Osteoblast (primary cell): ENCODE measurements around the gene CAMTA1. TPM values are rescaled to one million over a fixed set of nuclear protein-coding genes. Genes with fewer than 3 reads are reported as not detected.

Experiments used
- DNase-seq: peaks from one replicate; pipeline ENCODE4 v3.0.0; 2011; ENCODE audit warnings: low spot score, mixed read lengths; ENCODE audit not compliant: insufficient read length; ENCODE audit errors: missing footprints
- H2AFZ ChIP-seq: 2 replicates; pipeline ENCODE4 v1.6.0; 2011; ENCODE audit warnings: mild to moderate bottlenecking, low read length
- H3K27ac ChIP-seq: 2 replicates; pipeline ENCODE4 v1.5.1; 2011; ENCODE audit warnings: mild to moderate bottlenecking, low read depth, low read length, moderate library complexity
- H3K27me3 ChIP-seq: 2 replicates; pipeline ENCODE4 v1.6.0; 2012; ENCODE audit warnings: mild to moderate bottlenecking, control low read depth, inconsistent platforms, low read length, moderate library complexity; ENCODE audit not compliant: insufficient read depth
- H3K36me3 ChIP-seq: 2 replicates; pipeline ENCODE4 v1.5.1; 2011; ENCODE audit warnings: mild to moderate bottlenecking, low read length, control low read depth, moderate library complexity; ENCODE audit not compliant: insufficient read depth
- H3K4me1 ChIP-seq: 2 replicates; pipeline ENCODE4 v1.5.1; 2011; ENCODE audit warnings: mild to moderate bottlenecking, low read length, control low read depth, moderate library complexity; ENCODE audit not compliant: insufficient read depth
- H3K4me2 ChIP-seq: 2 replicates; pipeline ENCODE4 v1.6.0; 2011; ENCODE audit warnings: mild to moderate bottlenecking, low read length; ENCODE audit not compliant: insufficient read depth
- H3K4me3 ChIP-seq: fragments of 200-600 bp; sonication (generic); 3 replicates; pipeline ENCODE4 v1.5.1; 2012; ENCODE audit warnings: mild to moderate bottlenecking, low read length, inconsistent platforms; ENCODE audit not compliant: insufficient read depth
- H3K79me2 ChIP-seq: 2 replicates; pipeline ENCODE4 v1.6.0; 2012; ENCODE audit warnings: mild to moderate bottlenecking, low read length, control low read depth, inconsistent platforms; ENCODE audit not compliant: insufficient read depth
- H3K9me3 ChIP-seq: 2 replicates; pipeline ENCODE4 v1.5.1; 2011; ENCODE audit warnings: low read depth, low read length, control low read depth
- H4K20me1 ChIP-seq: 2 replicates; pipeline ENCODE4 v1.6.0; 2012; ENCODE audit warnings: mild to moderate bottlenecking, low read length, control low read depth; ENCODE audit not compliant: insufficient read depth
- total RNA-seq: library from RNA; depleted of rRNA; stranded (reverse); fragments of >200 nt; gene quantifications from 2 replicates; pipeline ENCODE4 v1.2.3, GENCODE V29; 2012
- TF ChIP-seq, protein P1 (sequence below): IDR thresholded peaks from 2 replicates; pipeline ENCODE4 v1.5.1; 2011; ENCODE audit warnings: mild to moderate bottlenecking, low read depth, low read length, moderate library complexity; ENCODE audit errors: extremely low read depth

The CAMTA1 gene
- total RNA-seq, 1 donor: 47.4 TPM

DNA sequence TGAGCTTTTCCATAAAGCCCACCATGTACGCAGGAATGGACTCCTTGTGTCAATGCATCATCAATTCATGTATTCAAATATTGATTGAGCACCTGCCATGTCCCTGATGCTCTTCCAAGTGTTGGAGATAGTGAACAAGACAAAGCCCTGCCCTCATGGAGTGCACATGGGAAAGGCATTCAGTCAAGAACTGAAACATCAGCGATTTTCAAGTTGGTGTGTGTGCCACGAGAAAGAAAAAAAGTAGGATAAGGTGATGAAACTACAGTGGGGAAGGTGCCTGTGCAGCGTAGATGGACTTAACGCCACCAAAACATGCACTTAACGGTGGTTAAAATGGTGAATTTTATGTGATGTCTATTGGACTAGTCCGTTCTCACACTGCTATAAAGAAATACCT, 553.2 kb downstream of the CAMTA1 start:
- H3K27ac ChIP-seq: no peak overlapping the region
- no peak for DNase-seq
- H3K27me3 ChIP-seq: no peaks in the 10 kb centered on the region
- H3K9me3 ChIP-seq: no peaks in the 10 kb centered on the region
- no peak overlapping the region for H2AFZ ChIP-seq
- no peak overlapping the region for H3K4me2 ChIP-seq
- H3K79me2 ChIP-seq: no peaks in the 10 kb centered on the region
- H3K4me3 ChIP-seq: no peak overlapping the region
- no peaks in the 10 kb centered on the region for H3K36me3 ChIP-seq
- H3K4me1 ChIP-seq: peaks cover 6% of the 10 kb centered on the region
- H4K20me1 ChIP-seq: no peaks in the 10 kb centered on the region
- TF ChIP-seq, protein P1, sequence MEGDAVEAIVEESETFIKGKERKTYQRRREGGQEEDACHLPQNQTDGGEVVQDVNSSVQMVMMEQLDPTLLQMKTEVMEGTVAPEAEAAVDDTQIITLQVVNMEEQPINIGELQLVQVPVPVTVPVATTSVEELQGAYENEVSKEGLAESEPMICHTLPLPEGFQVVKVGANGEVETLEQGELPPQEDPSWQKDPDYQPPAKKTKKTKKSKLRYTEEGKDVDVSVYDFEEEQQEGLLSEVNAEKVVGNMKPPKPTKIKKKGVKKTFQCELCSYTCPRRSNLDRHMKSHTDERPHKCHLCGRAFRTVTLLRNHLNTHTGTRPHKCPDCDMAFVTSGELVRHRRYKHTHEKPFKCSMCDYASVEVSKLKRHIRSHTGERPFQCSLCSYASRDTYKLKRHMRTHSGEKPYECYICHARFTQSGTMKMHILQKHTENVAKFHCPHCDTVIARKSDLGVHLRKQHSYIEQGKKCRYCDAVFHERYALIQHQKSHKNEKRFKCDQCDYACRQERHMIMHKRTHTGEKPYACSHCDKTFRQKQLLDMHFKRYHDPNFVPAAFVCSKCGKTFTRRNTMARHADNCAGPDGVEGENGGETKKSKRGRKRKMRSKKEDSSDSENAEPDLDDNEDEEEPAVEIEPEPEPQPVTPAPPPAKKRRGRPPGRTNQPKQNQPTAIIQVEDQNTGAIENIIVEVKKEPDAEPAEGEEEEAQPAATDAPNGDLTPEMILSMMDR: no peak

DNA sequence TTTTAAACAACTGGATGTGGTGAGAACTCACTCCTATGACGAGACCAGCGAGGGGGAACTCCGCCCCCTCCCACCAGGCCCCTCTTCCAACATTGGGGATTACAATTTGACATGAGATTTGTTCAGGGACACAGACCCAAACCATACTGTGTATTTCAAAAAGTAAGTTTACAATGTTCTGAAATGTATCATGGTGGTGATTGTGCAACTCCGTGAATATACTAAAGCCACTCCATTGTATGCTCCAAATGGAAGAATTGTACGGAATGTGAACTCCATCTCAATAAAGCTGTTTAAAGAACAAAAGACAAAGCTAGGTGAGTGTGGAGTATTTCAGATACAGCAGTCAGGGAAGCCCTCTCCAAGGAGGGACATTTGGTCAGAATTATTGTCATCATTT, 553.8 kb downstream of the CAMTA1 start:
- Histone ChIP-seq H3K36me3 (no peaks in the 10 kb centered on the region), H3K4me3 (no peak overlapping the region), H4K20me1 (no peaks in the 10 kb centered on the region), H3K79me2 (no peaks in the 10 kb centered on the region), H3K27me3 (no peaks in the 10 kb centered on the region), H3K27ac (no peak overlapping the region), H3K4me2 (no peak overlapping the region), H2AFZ (no peak overlapping the region), H3K4me1 (peaks cover 6% of the 10 kb centered on the region), H3K9me3 (no peaks in the 10 kb centered on the region)
- TF ChIP-seq, protein P1: no peak
- DNase-seq: no peak

- Histone ChIP-seq H3K27me3 (no peaks in the 10 kb centered on the region), H2AFZ (no peak overlapping the region), H3K9me3 (no peaks in the 10 kb centered on the region), H4K20me1 (no peaks in the 10 kb centered on the region), H3K27ac (no peak overlapping the region), H3K36me3 (no peaks in the 10 kb centered on the region), H3K4me2 (no peak overlapping the region), H3K4me3 (no peak overlapping the region), H3K79me2 (no peaks in the 10 kb centered on the region), H3K4me1 (no peaks in the 10 kb centered on the region)
- DNase-seq: no peak
- TF ChIP-seq, protein P1: no peak
Measured at GRCh38 chr1:7339953-7340352, 554.7 kb downstream of the CAMTA1 start.

DNA sequence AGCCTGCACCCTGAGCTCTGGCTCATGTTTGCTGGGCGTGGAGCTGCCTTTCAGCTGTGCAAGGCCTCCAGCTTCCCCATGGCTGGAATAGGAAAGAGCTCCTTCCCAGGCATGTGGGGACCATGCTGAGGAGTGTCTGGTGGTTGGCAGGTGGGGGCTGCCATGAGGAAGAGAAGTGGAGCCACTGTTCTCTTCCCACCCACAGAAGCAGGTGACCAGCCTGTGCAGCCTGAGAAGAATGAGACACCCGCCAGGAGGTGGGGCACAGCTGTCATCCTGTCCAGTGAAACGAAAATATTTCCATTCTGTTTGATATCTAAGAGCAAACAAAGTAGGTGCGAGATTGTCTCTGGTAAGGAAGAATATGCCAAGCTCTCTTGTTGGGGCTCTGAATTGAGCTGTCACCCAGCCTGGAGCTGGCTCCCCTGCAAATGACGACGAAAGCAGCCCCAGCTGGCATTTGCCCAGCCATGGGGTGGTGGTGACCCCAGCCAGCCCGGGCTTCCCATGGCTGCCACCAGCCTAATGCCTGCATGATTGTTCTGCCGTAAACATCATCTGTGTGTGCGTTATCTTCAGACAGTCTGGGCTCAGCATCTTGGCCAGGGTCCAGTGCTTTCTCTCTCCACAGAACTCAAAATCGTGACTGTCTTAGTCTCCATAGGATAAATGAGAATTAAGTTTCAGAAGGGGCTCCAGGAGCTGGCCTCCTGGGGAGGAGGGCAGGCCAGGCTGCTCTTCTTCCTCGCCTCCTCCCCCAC, 556.1 kb downstream of the CAMTA1 start:
- no peaks in the 10 kb centered on the region for H3K36me3 ChIP-seq
- H3K79me2 ChIP-seq: no peaks in the 10 kb centered on the region
- H3K27me3 ChIP-seq: no peaks in the 10 kb centered on the region
- no peaks in the 10 kb centered on the region for H4K20me1 ChIP-seq
- no peak for DNase-seq
- H3K9me3 ChIP-seq: no peaks in the 10 kb centered on the region
- no peak overlapping the region for H3K4me2 ChIP-seq
- H3K4me1 ChIP-seq: peaks cover 5% of the 10 kb centered on the region
- no peak overlapping the region for H3K27ac ChIP-seq
- TF ChIP-seq, protein P1: no peak
- no peak overlapping the region for H2AFZ ChIP-seq
- no peak overlapping the region for H3K4me3 ChIP-seq
